ENCODE data around the gene ZNF516.

The ZNF516 gene

DNA sequence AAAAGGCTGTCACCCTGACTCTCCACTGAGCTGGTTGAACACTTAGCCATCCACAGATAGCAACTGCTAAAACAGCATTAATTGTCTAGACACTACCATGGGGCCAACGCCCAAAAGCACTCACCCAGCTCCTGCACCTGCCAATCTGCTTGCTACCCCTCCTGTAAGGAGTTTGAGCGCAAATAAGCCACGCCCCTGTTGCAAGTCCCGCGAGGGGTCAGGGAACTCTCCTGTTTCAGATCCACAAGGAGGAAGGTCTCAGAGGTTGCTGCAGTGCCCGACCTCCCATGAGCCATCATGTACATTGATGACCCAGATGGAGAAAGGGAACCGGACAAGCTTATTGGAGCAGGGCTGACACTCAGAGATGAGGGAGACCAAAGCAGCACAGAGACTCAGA lies 106.8 kb downstream of the ZNF516 start:
- H3K9ac ChIP-seq (ENCODE audit: low read length): no peak overlapping the region
- H3K9me3 ChIP-seq (ENCODE audit: control insufficient read depth, low read length): no peaks in the 10 kb centered on the region
- H2BK12ac ChIP-seq (ENCODE audit: low read length in 2 of 2): no peak overlapping the region
- no peak for DNase-seq
- H3K14ac ChIP-seq (ENCODE audit: low read length in 2 of 2): no peak overlapping the region
- no peak overlapping the region for H2AK5ac ChIP-seq (ENCODE audit: low read length, severe bottlenecking)
- peak overlapping the region in 1 of 2 experiments; percentile 30 for H3K4me3 ChIP-seq (ENCODE audit: insufficient read depth in 1 of 2, low read depth in 1 of 2, low read length in 2 of 2)
- H2AFZ ChIP-seq (ENCODE audit: low read depth, low read length): no peak overlapping the region
- peaks cover 0 to 33% of the 10 kb centered on the region in 2 experiments for H3K36me3 ChIP-seq (ENCODE audit: control insufficient read depth in 1 of 2, insufficient read depth in 2 of 2, low read depth in 1 of 2, low read length in 2 of 2)
- no peak overlapping the region for H3K23ac ChIP-seq (ENCODE audit: low read length in 2 of 2)
- no peaks in the 10 kb centered on the region for H3K27me3 ChIP-seq (ENCODE audit: control insufficient read depth in 1 of 2, insufficient read depth in 1 of 2, low read length in 2 of 2)
- H2BK120ac ChIP-seq (ENCODE audit: low read depth, low read length): no peak overlapping the region
- H4K91ac ChIP-seq (ENCODE audit: low read length): no peak overlapping the region
- peaks cover 66% of the 10 kb centered on the region for H3K79me1 ChIP-seq (replicated peaks; ENCODE audit: low read length, poor library complexity, severe bottlenecking)
- WGBS: 96% methylated on average over 7 of the region's 7 CpGs
- no peak overlapping the region for H3K27ac ChIP-seq (ENCODE audit: low read length, poor library complexity, severe bottlenecking)
- no peak overlapping the region for H2BK5ac ChIP-seq (ENCODE audit: low read depth, low read length, poor library complexity, severe bottlenecking)
- H3K18ac ChIP-seq (ENCODE audit: low read depth in 1 of 2, low read length in 2 of 2): no peak overlapping the region
- peaks cover 13% of the 10 kb centered on the region for H3K4me1 ChIP-seq (ENCODE audit: control insufficient read depth, insufficient read depth, low read depth, low read length)
- no peak overlapping the region for H2BK15ac ChIP-seq (ENCODE audit: low read depth, poor library complexity, severe bottlenecking)
- H4K8ac ChIP-seq (ENCODE audit: low read length): no peak overlapping the region
- H3K4me2 ChIP-seq (ENCODE audit: low read length, poor library complexity, severe bottlenecking): no peak overlapping the region
- no peak overlapping the region for H3K4ac ChIP-seq (ENCODE audit: low read depth in 1 of 2, low read length in 2 of 2)

DNA sequence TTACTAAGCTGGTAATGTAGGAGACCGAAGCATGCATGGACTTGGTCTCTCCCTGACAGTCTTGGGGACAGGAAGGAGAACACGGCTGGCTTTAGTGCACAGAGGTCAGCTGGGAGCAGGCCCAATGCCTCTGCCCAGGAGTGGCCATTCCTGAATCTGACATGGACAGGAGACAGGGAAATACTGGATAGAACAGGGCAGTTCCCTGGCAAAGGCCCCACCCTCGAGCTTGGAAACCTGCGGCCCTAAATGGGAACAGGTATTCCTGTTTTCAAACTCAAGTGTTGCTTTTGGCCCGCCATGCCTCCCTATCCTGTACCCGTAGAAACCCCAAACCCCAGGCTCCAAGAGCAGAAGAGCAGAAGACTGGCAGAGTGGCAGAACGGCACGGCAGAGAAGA lies 107.4 kb downstream of the ZNF516 start:
- H4K91ac ChIP-seq (ENCODE audit: low read length): no peak overlapping the region
- no peak overlapping the region for H2AFZ ChIP-seq (ENCODE audit: low read depth, low read length)
- 98% methylated on average over 8 of the region's 8 CpGs for WGBS
- no peak overlapping the region for H3K23ac ChIP-seq (ENCODE audit: low read length in 2 of 2)
- H3K9me3 ChIP-seq (ENCODE audit: control insufficient read depth, low read length): no peaks in the 10 kb centered on the region
- no peak overlapping the region for H3K9ac ChIP-seq (ENCODE audit: low read length)
- peaks cover 13% of the 10 kb centered on the region for H3K4me1 ChIP-seq (ENCODE audit: control insufficient read depth, insufficient read depth, low read depth, low read length)
- H2BK5ac ChIP-seq (ENCODE audit: low read depth, low read length, poor library complexity, severe bottlenecking): no peak overlapping the region
- peaks cover 69% of the 10 kb centered on the region for H3K79me1 ChIP-seq (replicated peaks; ENCODE audit: low read length, poor library complexity, severe bottlenecking)
- H2BK15ac ChIP-seq (ENCODE audit: low read depth, poor library complexity, severe bottlenecking): no peak overlapping the region
- no peaks in the 10 kb centered on the region for H3K27me3 ChIP-seq (ENCODE audit: control insufficient read depth in 1 of 2, insufficient read depth in 1 of 2, low read length in 2 of 2)
- no peak overlapping the region for H2AK5ac ChIP-seq (ENCODE audit: low read length, severe bottlenecking)
- no peak overlapping the region for H3K4ac ChIP-seq (ENCODE audit: low read depth in 1 of 2, low read length in 2 of 2)
- H3K4me2 ChIP-seq (ENCODE audit: low read length, poor library complexity, severe bottlenecking): no peak overlapping the region
- peaks cover 0 to 33% of the 10 kb centered on the region in 2 experiments for H3K36me3 ChIP-seq (ENCODE audit: control insufficient read depth in 1 of 2, insufficient read depth in 2 of 2, low read depth in 1 of 2, low read length in 2 of 2)
- H3K4me3 ChIP-seq (ENCODE audit: insufficient read depth in 1 of 2, low read depth in 1 of 2, low read length in 2 of 2): no peak overlapping the region
- no peak overlapping the region for H2BK12ac ChIP-seq (ENCODE audit: low read length in 2 of 2)
- no peak overlapping the region for H3K27ac ChIP-seq (ENCODE audit: low read length, poor library complexity, severe bottlenecking)
- no peak for DNase-seq
- H4K8ac ChIP-seq (ENCODE audit: low read length): no peak overlapping the region
- no peak overlapping the region for H2BK120ac ChIP-seq (ENCODE audit: low read depth, low read length)
- no peak overlapping the region for H3K14ac ChIP-seq (ENCODE audit: low read length in 2 of 2)
- no peak overlapping the region for H3K18ac ChIP-seq (ENCODE audit: low read depth in 1 of 2, low read length in 2 of 2)

DNA sequence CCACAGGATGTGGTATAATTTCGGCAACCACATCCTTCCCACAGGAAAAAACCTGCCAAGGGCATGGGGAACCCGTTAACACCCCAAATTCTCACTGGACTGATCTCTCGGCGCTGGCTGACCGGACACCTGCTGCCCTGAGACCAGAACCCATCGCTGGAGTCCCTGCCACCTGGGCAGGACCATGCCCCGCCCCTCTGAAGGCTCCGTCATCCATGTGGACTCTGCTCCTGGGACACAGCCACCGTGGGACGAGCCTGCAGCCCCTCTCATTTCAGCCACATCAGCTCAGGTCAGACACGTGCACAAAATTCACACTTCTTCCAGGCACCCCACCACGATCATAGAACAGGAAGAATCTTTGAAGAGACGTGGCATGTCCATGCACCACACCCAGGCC lies 108.2 kb downstream of the ZNF516 start:
- H2BK12ac ChIP-seq (ENCODE audit: low read length in 2 of 2): no peak overlapping the region
- H4K8ac ChIP-seq (ENCODE audit: low read length): no peak overlapping the region
- H2BK120ac ChIP-seq (ENCODE audit: low read depth, low read length): no peak overlapping the region

DNA sequence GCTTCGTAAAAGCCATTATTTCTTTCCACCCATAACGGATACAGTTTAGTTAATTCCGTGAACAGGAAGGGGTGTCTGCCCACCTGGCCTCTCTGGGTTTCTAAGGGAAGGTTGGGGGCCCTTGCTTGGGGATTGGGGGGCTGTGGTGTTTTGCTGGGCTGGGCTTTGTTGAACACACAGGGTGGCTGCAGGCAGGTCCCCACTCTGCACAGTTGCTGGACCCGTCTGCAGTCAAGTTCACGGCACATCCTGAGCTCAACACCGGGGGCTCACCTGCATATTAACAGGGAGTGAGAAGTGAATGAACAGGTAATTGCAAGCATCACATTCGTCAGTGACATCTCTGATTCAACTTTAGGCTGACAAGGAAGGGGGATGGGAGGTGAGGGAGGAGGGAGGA lies 109.0 kb downstream of the ZNF516 start:
- Histone ChIP-seq H3K27me3 (ENCODE audit: control insufficient read depth in 1 of 2, insufficient read depth in 1 of 2, low read length in 2 of 2) (no peaks in the 10 kb centered on the region), H2BK15ac (ENCODE audit: low read depth, poor library complexity, severe bottlenecking) (no peak overlapping the region), H3K9me3 (ENCODE audit: control insufficient read depth, low read length) (no peaks in the 10 kb centered on the region), H3K27ac (ENCODE audit: low read length, poor library complexity, severe bottlenecking) (no peak overlapping the region), H3K79me1 (replicated peaks; ENCODE audit: low read length, poor library complexity, severe bottlenecking) (peaks cover 60% of the 10 kb centered on the region), H3K4me1 (ENCODE audit: control insufficient read depth, insufficient read depth, low read depth, low read length) (peaks cover 8% of the 10 kb centered on the region), H3K36me3 (ENCODE audit: control insufficient read depth in 1 of 2, insufficient read depth in 2 of 2, low read depth in 1 of 2, low read length in 2 of 2) (peaks cover 0 to 27% of the 10 kb centered on the region in 2 experiments), H3K9ac (ENCODE audit: low read length) (no peak overlapping the region), H4K91ac (ENCODE audit: low read length) (no peak overlapping the region), H2BK120ac (ENCODE audit: low read depth, low read length) (no peak overlapping the region), H3K4me3 (ENCODE audit: insufficient read depth in 1 of 2, low read depth in 1 of 2, low read length in 2 of 2) (no peak overlapping the region), H2AK5ac (ENCODE audit: low read length, severe bottlenecking) (no peak overlapping the region), H4K8ac (ENCODE audit: low read length) (no peak overlapping the region), H3K14ac (ENCODE audit: low read length in 2 of 2) (no peak overlapping the region), H2BK12ac (ENCODE audit: low read length in 2 of 2) (no peak overlapping the region), H3K4me2 (ENCODE audit: low read length, poor library complexity, severe bottlenecking) (no peak overlapping the region), H2BK5ac (ENCODE audit: low read depth, low read length, poor library complexity, severe bottlenecking) (no peak overlapping the region), H3K18ac (ENCODE audit: low read depth in 1 of 2, low read length in 2 of 2) (no peak overlapping the region), H3K23ac (ENCODE audit: low read length in 2 of 2) (no peak overlapping the region), H2AFZ (ENCODE audit: low read depth, low read length) (no peak overlapping the region), H3K4ac (ENCODE audit: low read depth in 1 of 2, low read length in 2 of 2) (no peak overlapping the region)
- 97% methylated on average over 6 of the region's 7 CpGs for WGBS
- DNase-seq: no peak

More for the DNA sequence above, 108.2 kb downstream of the ZNF516 start:
- no peak overlapping the region for H4K91ac ChIP-seq (ENCODE audit: low read length)
- no peak overlapping the region for H3K23ac ChIP-seq (ENCODE audit: low read length in 2 of 2)
- H2AFZ ChIP-seq (ENCODE audit: low read depth, low read length): no peak overlapping the region
- no peak overlapping the region for H3K14ac ChIP-seq (ENCODE audit: low read length in 2 of 2)
- H2BK5ac ChIP-seq (ENCODE audit: low read depth, low read length, poor library complexity, severe bottlenecking): no peak overlapping the region
- H2BK15ac ChIP-seq (ENCODE audit: low read depth, poor library complexity, severe bottlenecking): no peak overlapping the region
- no peak for DNase-seq
- no peak overlapping the region for H2AK5ac ChIP-seq (ENCODE audit: low read length, severe bottlenecking)
- peaks cover 0 to 33% of the 10 kb centered on the region in 2 experiments for H3K36me3 ChIP-seq (ENCODE audit: control insufficient read depth in 1 of 2, insufficient read depth in 2 of 2, low read depth in 1 of 2, low read length in 2 of 2)
- H3K4me2 ChIP-seq (ENCODE audit: low read length, poor library complexity, severe bottlenecking): no peak overlapping the region
- H3K79me1 ChIP-seq (replicated peaks; ENCODE audit: low read length, poor library complexity, severe bottlenecking): peaks cover 66% of the 10 kb centered on the region
- no peak overlapping the region for H3K27ac ChIP-seq (ENCODE audit: low read length, poor library complexity, severe bottlenecking)
- no peak overlapping the region for H3K4ac ChIP-seq (ENCODE audit: low read depth in 1 of 2, low read length in 2 of 2)
- H3K27me3 ChIP-seq (ENCODE audit: control insufficient read depth in 1 of 2, insufficient read depth in 1 of 2, low read length in 2 of 2): no peaks in the 10 kb centered on the region
- WGBS: 97% methylated on average over 13 of the region's 13 CpGs
- no peak overlapping the region for H3K9ac ChIP-seq (ENCODE audit: low read length)
- no peaks in the 10 kb centered on the region for H3K9me3 ChIP-seq (ENCODE audit: control insufficient read depth, low read length)
- no peak overlapping the region for H3K4me3 ChIP-seq (ENCODE audit: insufficient read depth in 1 of 2, low read depth in 1 of 2, low read length in 2 of 2)
- no peak overlapping the region for H3K18ac ChIP-seq (ENCODE audit: low read depth in 1 of 2, low read length in 2 of 2)
- H3K4me1 ChIP-seq (ENCODE audit: control insufficient read depth, insufficient read depth, low read depth, low read length): peaks cover 10% of the 10 kb centered on the region
